Motor neuron (in vitro differentiated cells): Measurements from ENCODE around the gene ADRA2C. TPM values are rescaled to one million over a fixed set of nuclear protein-coding genes. Genes with fewer than 3 reads are reported as not detected.

Experiments
- ATAC-seq, 8 experiments: fragments of 200-7000 bp; cut with Tn5 transposase; replicated peaks in 6 of 8; 2 replicates each; pipeline ENCODE4 v1.8.0; 2021; ENCODE audit warnings: mild to moderate bottlenecking in 8 of 8, moderate library complexity in 8 of 8
- H3K27ac ChIP-seq, 2 donors: fragments of 250-450 bp; sonication (Bioruptor Pico); 2 replicates each; pipeline ENCODE4 v1.9.0; 2021; ENCODE audit warnings: antibody characterized with exemption in 2 of 2, mild to moderate bottlenecking in 2 of 2, moderate library complexity in 1 of 2
- H3K4me1 ChIP-seq, 2 donors: fragments of 250-450 bp; sonication (Bioruptor Pico); replicated peaks in 1 of 2; 2 replicates each; pipeline ENCODE4 v1.6.1; 2021; ENCODE audit warnings: antibody characterized with exemption in 2 of 2, mild to moderate bottlenecking in 2 of 2, moderate library complexity in 1 of 2
- H3K4me3 ChIP-seq, 5 donors: fragments of 250-450 bp; sonication (Bioruptor Pico); 2 replicates each; pipeline ENCODE4 v1.9.0; 2021; ENCODE audit warnings: antibody characterized with exemption in 5 of 5, mild to moderate bottlenecking in 5 of 5, moderate library complexity in 4 of 5
- WGBS, 10 experiments: fragments of 450-650 bp; shearing (Covaris generic); methylation state at CpG; one replicate each; pipeline ENCODE4 v1.0.0; 2022; 5-methylcytosine and 5-hydroxymethylcytosine counted together
- in situ Hi-C, 9 experiments: fragments of 400-800 bp; cut with MboI; loops; one replicate each; pipeline ENCODE4 v1.15.0; 2021; ENCODE audit warnings: low sequenced_read_pairs in 9 of 9, low pct_unique_long_range_greater_than_20kb in 2 of 9; ENCODE audit not compliant: unreplicated experiment in 9 of 9
- total RNA-seq, 8 experiments: library from RNA; unstranded; fragments of 300-600 nt; gene quantifications; 2 replicates each; pipeline versions ENCODE4 v1.2.3 to v1.2.4, GENCODE V29; 2022

Gene ADRA2C
- total RNA-seq, 8 experiments from 2014 or later = 0.24 to 6.9 (median 2.6) TPM

DNA sequence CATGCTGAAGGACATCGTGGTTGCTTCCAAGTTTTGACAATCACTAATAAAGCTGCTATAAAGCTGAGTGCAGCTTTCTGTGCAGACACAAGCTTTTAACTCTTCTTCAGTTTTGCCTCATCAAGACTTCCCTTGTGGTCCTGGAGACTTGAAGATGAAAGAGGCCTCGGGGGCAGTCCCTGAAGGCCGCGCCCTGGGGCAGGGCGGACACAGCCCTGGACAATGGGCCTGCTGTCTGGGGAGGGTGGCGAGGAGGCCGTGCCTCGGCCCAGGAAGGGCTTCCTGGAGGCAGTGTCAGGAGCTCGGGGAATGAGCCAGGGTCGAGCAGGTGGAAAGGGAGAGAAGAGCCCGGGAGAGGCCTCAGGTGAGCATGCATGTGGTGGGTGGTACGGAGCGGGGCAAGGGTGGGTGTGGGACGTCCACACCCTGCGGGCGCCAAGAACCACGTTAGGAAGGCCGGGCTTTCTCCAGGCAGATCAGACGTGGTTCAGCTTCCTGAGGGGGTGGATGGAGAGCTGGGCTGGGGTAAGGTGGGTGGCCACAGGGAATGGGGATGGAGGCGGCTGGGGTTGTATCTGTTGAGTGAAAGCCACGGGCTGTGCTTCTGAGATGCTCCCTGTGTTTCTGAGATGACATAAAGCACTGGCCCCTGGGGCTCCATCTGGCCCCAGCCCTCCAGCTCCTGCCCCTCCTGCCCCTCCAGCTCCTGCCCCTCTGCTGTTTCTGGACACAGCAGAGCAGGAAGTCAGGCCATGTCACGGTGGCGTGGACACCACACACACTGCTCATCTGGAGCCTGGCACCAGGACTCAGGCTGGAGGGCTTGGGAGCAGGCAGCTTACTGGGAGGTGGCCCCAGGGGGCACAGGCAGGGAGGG is 21.5 kb downstream of the ADRA2C start:
- no peak for ATAC-seq
- WGBS, 10 experiments = 14 to 100% (median 65%) methylated on average over 1 to 8 of the region's 23 CpGs; no CpG with 5 or more reads in 4 of the 10 experiments
- H3K4me3 ChIP-seq = no peak overlapping the region
- H3K27ac ChIP-seq = no peak overlapping the region
- in situ Hi-C loops = no loop called here
- peaks cover 11 to 21% of the 10 kb centered on the region in 2 donors for H3K4me1 ChIP-seq

DNA sequence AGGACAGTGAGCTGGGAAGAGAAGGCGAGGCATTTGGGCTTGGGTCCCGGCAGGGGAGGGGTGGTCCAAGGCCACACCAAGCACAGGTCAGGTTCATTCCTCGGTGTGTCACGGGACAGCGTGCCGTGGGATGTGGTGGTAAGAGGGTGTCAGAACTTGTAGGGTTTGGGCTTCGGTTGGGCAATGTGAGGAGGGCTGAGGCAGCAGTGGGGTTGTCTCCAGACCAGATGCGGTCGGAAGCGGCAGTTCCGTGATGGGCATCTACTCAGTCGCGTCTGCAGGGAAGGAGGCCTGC is 22.1 kb downstream of the ADRA2C start:
- in situ Hi-C loops = no loop called here
- no peak for ATAC-seq
- no peak overlapping the region for H3K27ac ChIP-seq
- peaks cover 11 to 21% of the 10 kb centered on the region in 2 donors for H3K4me1 ChIP-seq
- WGBS, 10 experiments = 0 to 95% methylated on average over 1 to 10 of the region's 13 CpGs; no CpG with 5 or more reads in 8 of the 10 experiments
- H3K4me3 ChIP-seq = no peak overlapping the region

DNA sequence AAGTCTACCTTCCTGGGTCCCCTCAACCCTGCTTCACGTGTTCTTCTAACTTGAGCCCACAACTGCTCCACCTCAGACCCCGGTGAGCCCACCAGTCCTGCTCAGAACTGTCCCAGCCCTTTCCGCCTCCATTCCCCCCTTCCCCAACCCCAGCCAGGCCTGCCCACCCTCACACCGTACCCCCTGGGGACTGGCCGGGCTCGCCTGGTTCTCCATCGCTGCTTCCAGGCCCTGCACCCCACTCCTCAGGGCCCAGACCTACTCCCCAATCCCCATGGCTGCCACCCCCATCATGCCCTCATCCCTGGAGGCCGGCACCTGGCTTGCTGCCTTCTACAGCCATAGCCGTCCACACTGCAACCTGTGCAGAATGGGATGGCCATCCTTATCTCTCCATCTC is 23.4 kb downstream of the ADRA2C start:
- Histone ChIP-seq H3K4me3 (no peak overlapping the region), H3K4me1 (peaks cover 3 to 10% of the 10 kb centered on the region in 2 donors), H3K27ac (no peak overlapping the region)
- in situ Hi-C loops = no loop called here
- 0% methylated on average over 1 of the region's 9 CpGs; no CpG with 5 or more reads in 9 of the 10 experiments for WGBS, 10 experiments
- no peak for ATAC-seq

DNA sequence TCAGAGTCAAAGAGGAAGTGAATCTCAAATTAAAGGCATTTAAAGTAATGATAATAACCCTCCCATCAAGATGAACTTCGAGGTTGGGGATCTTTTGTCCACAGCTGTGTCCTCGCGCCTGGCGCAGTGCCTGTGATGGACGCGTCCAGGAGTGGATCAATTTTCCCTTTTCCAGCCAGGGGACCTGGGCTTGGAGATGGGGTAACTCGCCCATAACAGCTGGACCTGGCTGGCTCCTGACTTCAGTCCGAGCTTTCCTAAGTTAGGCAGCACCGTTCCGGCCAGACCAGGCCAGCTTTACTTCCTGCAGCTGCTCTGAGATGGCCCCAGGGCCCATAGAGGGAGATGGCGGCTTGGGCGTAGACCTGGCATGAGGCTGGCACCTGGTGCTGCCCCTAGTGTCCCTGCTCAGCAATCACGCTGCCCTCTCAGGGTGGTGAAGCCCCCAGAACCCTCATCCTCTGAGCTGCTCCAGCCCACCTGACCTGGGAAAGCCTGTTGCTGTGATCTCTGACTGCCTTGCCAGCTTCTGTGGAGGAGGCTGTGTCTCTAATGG is 23.9 kb downstream of the ADRA2C start:
- Histone ChIP-seq H3K4me1 (peaks cover 0 to 7% of the 10 kb centered on the region in 2 donors), H3K4me3 (no peak overlapping the region), H3K27ac (no peak overlapping the region)
- no peak for ATAC-seq
- 32 to 61% (median 50%) methylated on average over 1 to 7 of the region's 13 CpGs; no CpG with 5 or more reads in 5 of the 10 experiments for WGBS, 10 experiments
- in situ Hi-C loops = no loop called here

DNA sequence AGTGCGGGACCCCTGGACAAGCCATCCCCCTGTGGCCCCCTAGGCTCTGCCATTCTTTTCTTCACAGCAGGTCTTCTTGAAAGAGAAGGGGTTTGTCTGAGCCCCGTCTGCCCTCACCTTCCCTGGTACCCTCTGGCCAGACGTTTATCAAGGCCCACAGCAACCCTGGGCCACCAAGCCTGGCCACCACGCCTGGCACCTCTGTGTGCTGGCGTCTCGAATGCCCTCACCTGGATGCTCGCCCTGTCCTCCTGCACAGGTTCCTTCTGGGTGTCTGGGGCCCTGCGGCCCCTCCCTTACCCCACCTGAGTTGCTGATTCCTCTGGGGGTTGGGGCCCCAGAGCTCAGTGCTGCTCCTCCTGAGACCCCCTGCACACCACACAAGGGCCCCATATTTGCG is 25.1 kb downstream of the ADRA2C start:
- no peak for ATAC-seq
- peaks cover 0 to 7% of the 10 kb centered on the region in 2 donors for H3K4me1 ChIP-seq
- H3K4me3 ChIP-seq = no peak overlapping the region
- WGBS, 10 experiments = 67 to 100% (median 83%) methylated on average over 1 to 3 of the region's 9 CpGs; no CpG with 5 or more reads in 3 of the 10 experiments
- in situ Hi-C loops = no loop called here
- no peak overlapping the region for H3K27ac ChIP-seq

DNA sequence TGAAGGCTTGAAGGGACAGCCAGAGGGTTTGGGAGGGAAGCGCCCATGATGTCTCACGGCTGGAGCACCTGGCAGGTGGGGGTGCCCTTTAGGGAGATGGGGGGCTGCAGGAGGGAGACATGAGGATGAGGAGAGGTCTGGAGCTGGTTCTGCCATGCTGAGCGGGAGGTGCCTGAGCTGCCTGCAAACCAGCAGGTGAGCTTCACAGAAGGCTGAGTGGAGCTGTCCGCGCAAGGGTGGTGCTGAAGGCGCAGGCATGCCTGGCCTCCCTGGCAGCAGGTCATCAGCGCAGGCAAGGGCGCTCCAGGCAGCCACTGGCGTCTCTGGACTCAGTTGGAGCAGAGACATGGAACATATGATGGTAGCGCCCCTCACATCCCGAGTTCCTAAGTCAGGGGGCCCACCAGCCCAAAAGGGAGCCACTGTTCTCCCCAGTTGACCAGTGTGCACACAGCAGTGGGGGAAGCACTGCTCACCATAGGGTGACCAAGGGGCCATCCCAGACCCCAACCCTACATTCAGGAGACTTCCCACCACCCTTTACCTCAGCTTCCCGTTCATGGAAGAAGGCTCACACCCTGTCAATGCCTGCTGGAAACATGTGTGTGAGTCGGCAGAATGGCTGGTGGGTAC is 25.8 kb downstream of the ADRA2C start:
- in situ Hi-C loops = no loop called here
- Histone ChIP-seq H3K27ac (no peak overlapping the region), H3K4me3 (no peak overlapping the region), H3K4me1 (peaks cover 0 to 7% of the 10 kb centered on the region in 2 donors)
- peak; percentile 35 to 88 (median 58) for ATAC-seq
- 0 to 22% (median 18%) methylated on average over 1 to 8 of the region's 13 CpGs; no CpG with 5 or more reads in 5 of the 10 experiments for WGBS, 10 experiments

DNA sequence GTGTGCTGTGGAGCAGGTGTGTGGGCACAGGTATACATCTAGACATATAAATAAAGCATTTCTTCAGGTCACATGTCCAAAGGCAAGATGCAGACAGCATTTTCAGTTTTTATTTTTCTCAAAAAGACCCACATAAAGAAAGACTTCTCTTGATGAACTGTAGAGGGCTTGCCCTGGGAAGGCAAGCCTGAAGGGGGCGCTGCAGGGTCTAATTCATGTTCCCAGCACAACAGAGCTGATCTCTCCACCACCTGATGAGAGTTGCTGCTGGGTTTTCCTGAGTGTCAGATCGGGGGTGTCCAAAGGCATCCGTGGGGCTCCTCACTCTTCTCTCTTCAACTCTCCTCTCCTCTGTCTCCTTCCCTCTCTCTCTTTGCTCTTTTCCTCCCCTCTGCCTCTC is 26.6 kb downstream of the ADRA2C start:
- in situ Hi-C loops = no loop called here
- ATAC-seq = peak in 3 of 8 experiments; percentile 40 to 64 (median 42)
- peaks cover 0 to 7% of the 10 kb centered on the region in 2 donors for H3K4me1 ChIP-seq

DNA sequence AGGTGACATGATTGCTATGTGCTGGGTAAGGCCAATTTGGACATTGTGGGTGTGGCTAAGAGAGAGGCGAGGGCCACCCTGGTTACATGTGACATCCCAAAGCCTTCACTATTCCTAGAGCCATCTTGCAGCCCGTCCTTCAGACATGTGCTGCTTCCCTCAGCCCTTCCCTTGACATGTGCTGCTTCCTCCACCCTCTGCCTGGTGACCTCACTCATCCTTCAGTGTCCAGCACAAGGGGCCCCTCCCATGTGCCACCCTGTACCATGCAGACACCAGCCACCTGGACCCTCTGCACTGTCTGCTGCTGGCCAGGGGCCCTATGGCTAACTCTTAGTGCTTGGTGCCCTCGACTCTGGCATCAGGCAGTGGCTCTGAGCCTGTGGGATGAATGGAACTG is 27.4 kb downstream of the ADRA2C start:
- Histone ChIP-seq H3K27ac (no peak overlapping the region), H3K4me1 (peaks cover 0 to 7% of the 10 kb centered on the region in 2 donors), H3K4me3 (no peak overlapping the region)
- in situ Hi-C loops = no loop called here
- WGBS, 10 experiments = 0 to 65% (median 14%) methylated on average over 1 to 3 of the region's 3 CpGs; no CpG with 5 or more reads in 5 of the 10 experiments
- no peak for ATAC-seq

More for the DNA sequence above, 26.6 kb downstream of the ADRA2C start:
- WGBS, 10 experiments = 0 to 25% (median 0%) methylated on average over 1 to 3 of the region's 3 CpGs; no CpG with 5 or more reads in 3 of the 10 experiments
- Histone ChIP-seq H3K4me3 (no peak overlapping the region), H3K27ac (no peak overlapping the region)

DNA sequence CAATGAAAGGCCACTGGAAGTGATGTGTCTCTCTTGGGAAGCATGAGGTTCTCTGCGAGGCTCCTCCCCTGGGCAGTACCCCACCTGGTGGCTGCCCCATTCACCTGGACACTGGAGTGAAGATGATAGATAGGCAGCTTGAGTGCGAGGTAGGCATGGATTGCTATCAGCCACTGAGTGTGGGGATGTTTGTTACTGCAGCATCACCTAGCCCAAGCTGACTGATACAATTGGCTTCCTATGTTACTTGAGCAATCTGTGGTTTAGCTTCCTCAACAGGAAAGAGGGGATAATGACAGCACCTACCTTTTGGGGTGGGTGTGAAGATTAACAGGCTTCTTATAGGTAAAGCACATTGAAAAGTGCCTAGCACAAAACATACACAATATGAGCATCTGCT is 30.8 kb downstream of the ADRA2C start:
- Histone ChIP-seq H3K27ac (no peak overlapping the region), H3K4me1 (peaks cover 15 to 18% of the 10 kb centered on the region in 2 donors), H3K4me3 (no peak overlapping the region)
- ATAC-seq = no peak
- WGBS, 10 experiments = 67 to 100% (median 80%) methylated on average over 1 to 2 of the region's 2 CpGs; no CpG with 5 or more reads in 6 of the 10 experiments
- in situ Hi-C loops = no loop called here

DNA sequence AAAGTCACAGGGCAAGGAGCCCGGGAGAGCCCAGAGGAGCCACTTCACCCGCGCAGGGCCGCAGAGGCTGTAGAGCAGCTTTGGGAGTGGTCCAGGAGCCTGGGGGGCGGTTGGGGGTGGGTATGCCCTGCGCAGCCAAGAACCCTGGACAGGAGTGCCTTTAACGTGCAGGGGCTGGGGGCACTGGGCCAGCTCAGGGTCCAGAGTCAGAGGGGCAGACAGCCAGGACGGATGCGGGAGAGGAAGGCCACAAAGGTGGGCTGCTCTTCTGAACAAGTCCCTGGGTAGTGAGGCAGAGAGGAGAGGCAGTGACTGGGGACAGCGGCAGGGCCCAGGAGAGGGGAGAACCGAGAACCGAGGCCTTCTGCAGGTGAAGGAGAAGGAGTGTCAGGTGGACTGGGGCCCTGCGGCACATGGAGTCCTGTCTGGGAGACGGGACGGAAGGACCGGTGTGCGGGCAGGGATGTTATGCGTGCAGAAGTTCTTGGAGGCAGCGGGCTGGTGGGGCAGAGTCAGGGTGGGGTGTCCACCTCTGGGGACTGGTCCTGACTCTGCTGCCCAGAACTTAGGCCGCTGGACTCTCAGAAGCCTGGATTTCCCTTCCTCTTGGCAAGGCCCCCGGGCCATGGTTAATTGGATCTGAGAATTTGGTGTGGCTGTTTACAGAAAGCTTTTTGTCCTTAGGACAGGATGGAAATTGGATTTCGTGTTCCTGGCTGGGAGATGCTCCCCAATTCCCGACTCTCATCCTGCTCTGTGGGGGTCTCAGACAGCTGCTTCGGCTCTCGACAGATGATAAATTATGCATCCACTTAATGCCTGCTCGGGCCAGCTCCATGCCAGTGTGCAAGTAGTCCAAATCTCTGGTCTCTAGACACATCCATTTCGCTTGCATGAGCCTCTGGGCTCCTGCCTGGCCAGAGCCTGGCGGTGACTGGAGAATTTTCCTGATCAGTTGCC is 31.9 kb downstream of the ADRA2C start:
- no peak for ATAC-seq
- Histone ChIP-seq H3K4me1 (peaks cover 27 to 30% of the 10 kb centered on the region in 2 donors), H3K27ac (no peak overlapping the region), H3K4me3 (no peak overlapping the region)
- in situ Hi-C loops = no loop called here
- 0 to 82% (median 60%) methylated on average over 1 to 8 of the region's 28 CpGs; no CpG with 5 or more reads in 3 of the 10 experiments for WGBS, 10 experiments

DNA sequence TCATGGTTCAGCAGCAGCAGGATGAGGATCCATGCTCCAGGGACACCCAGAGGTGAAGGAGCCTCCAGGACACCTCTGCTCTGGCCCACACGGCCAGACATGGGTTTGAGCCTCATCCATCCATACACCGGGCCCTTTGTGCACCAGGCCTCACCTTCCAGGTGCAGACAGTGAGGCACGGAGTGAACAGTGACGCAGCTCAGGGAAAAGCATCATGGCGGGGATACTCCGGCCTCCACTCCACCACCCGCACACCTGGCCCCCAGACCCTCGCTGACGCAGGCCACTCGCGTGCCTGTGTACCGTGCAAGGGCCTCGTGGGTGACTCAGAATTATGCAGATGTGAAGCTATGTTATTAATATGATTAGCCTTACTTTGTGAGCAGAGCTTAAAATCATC is 33.3 kb downstream of the ADRA2C start:
- WGBS, 10 experiments = 47 to 100% (median 84%) methylated on average over 3 to 7 of the region's 13 CpGs; no CpG with 5 or more reads in 5 of the 10 experiments
- no peak overlapping the region for H3K4me3 ChIP-seq
- peaks cover 30 to 33% of the 10 kb centered on the region in 2 donors for H3K4me1 ChIP-seq
- in situ Hi-C loops = no loop called here
- no peak for ATAC-seq
- H3K27ac ChIP-seq = no peak overlapping the region

DNA sequence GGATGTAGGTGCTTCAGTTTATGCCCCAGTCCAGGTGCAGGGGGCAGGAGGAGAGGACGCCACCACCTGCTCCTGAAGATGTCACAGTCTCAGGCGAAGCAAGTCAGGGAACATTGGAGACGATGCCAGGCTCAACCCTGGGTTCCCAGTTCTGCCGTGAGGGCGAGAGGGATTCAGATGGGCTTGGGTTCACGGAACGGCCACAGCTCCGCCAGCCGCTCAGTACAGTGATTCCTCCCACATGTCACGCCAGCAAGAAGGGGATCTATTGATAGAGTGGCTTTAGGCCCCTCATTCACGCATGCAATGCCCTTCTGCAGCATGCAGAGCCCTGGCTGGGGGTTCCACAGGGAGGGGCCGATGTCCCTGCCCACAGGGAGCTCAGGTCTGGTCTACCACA is 34.2 kb downstream of the ADRA2C start:
- H3K27ac ChIP-seq = no peak overlapping the region
- 28 to 77% (median 61%) methylated on average over 3 to 7 of the region's 12 CpGs; no CpG with 5 or more reads in 6 of the 10 experiments for WGBS, 10 experiments
- peak in 2 of 8 experiments; percentile 14 to 38 for ATAC-seq
- H3K4me3 ChIP-seq = no peak overlapping the region
- in situ Hi-C loops = no loop called here
- peaks cover 30 to 33% of the 10 kb centered on the region in 2 donors for H3K4me1 ChIP-seq
